Chondrocyte (in vitro differentiated cells): ENCODE data around the gene APBB3. TPM values are rescaled to one million over a fixed set of nuclear protein-coding genes. Genes with fewer than 3 reads are reported as not detected.
"Not testable (repeated sequence)": the region's sequence is repeated elsewhere in the genome, so short reads cannot be mapped to it uniquely, and the experiment has no call there.

Experiments used
- DNase-seq: peaks from one replicate; pipeline ENCODE4 v3.0.0; 2021; ENCODE audit warnings: mixed read lengths, low spot score
- H3K27ac Mint-ChIP-seq: one replicate; pipeline ENCODE4 v1.8.0; 2021; ENCODE audit warnings: mild to moderate bottlenecking, moderate library complexity, mixed read lengths; ENCODE audit not compliant: unreplicated experiment
- H3K27me3 Mint-ChIP-seq: 2 replicates; pipeline ENCODE4 v1.8.0; 2021; ENCODE audit warnings: low read depth, mixed read lengths
- H3K36me3 Mint-ChIP-seq: 2 replicates; pipeline ENCODE4 v1.8.0; 2021; ENCODE audit warnings: low read depth, mixed read lengths
- H3K4me1 Mint-ChIP-seq: 2 replicates; pipeline ENCODE4 v1.8.0; 2021; ENCODE audit warnings: low read depth, mild to moderate bottlenecking, mixed read lengths
- H3K4me3 Mint-ChIP-seq: one replicate; pipeline ENCODE4 v1.8.0; 2021; ENCODE audit warnings: mild to moderate bottlenecking, moderate library complexity, mixed read lengths; ENCODE audit not compliant: unreplicated experiment
- H3K9me3 Mint-ChIP-seq: 2 replicates; pipeline ENCODE4 v1.8.0; 2021; ENCODE audit warnings: low read depth, mixed read lengths
- total RNA-seq: library from RNA; stranded (reverse); gene quantifications from 3 replicates; pipeline ENCODE4 v1.2.1, GENCODE V29; 2021
- TF ChIP-seq, protein P1 (sequence below): fragments of 200-600 bp; sonication (generic); IDR thresholded peaks from 2 replicates; pipeline ENCODE4 v1.5.0; 2021; ENCODE audit warnings: antibody characterized with exemption, mild to moderate bottlenecking, moderate library complexity

The APBB3 gene
- total RNA-seq, 1 donor from 2014 or later, result 42.3 TPM

DNA sequence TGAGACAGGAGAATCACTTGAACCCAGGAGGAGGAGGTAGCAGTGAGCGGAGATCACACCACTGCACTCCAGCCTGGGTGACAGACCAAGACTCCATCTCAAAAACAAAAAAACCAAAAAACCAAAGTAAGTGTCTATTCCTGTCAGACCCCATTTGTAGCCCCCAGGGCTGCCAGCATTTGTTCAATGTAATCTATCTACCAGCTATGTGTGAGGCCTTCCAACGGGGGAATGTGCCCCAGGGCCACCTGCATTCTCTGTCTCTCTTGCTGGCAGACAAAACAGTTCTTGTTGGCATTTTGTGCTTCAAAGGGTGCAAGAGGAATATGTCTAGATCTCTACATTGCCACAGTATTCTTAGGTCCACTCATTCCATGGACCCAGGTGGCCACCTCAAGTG, 34.4 kb upstream of the APBB3 start:
- Mint-ChIP-seq H3K27ac (no peak overlapping the region), H3K9me3 (no peaks in the 10 kb centered on the region), H3K36me3 (no peaks in the 10 kb centered on the region), H3K4me3 (no peak overlapping the region), H3K27me3 (peaks cover 9% of the 10 kb centered on the region), H3K4me1 (no peaks in the 10 kb centered on the region)
- TF ChIP-seq, protein P1, sequence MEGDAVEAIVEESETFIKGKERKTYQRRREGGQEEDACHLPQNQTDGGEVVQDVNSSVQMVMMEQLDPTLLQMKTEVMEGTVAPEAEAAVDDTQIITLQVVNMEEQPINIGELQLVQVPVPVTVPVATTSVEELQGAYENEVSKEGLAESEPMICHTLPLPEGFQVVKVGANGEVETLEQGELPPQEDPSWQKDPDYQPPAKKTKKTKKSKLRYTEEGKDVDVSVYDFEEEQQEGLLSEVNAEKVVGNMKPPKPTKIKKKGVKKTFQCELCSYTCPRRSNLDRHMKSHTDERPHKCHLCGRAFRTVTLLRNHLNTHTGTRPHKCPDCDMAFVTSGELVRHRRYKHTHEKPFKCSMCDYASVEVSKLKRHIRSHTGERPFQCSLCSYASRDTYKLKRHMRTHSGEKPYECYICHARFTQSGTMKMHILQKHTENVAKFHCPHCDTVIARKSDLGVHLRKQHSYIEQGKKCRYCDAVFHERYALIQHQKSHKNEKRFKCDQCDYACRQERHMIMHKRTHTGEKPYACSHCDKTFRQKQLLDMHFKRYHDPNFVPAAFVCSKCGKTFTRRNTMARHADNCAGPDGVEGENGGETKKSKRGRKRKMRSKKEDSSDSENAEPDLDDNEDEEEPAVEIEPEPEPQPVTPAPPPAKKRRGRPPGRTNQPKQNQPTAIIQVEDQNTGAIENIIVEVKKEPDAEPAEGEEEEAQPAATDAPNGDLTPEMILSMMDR, result no peak
- no peak for DNase-seq

DNA sequence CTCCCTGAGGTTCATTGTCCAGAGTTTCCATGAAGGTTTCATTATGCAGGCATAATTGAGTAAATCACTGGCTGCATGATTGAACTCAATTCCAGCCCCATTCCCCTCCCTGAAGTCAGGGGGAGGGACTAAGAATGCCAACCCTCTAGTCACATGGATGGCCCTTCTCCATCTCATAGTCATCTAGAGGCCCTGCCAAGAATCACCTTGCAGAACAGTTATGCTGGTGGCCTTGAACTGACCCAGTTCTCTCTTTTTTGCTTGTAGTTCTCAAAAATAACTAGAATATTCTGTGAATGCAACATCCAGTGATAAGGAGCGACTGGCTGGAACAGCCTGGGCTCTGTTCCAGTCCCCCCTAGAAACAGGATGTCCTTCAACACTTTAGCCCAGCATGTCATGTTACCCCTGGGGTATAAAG, 31.9 kb upstream of the APBB3 start:
- no peak overlapping the region for H3K27ac Mint-ChIP-seq
- H3K9me3 Mint-ChIP-seq, result no peaks in the 10 kb centered on the region
- peaks cover 7% of the 10 kb centered on the region for H3K4me1 Mint-ChIP-seq
- TF ChIP-seq, protein P1, result no peak
- H3K36me3 Mint-ChIP-seq, result no peaks in the 10 kb centered on the region
- no peak overlapping the region for H3K4me3 Mint-ChIP-seq
- no peak for DNase-seq
- H3K27me3 Mint-ChIP-seq, result peaks cover 9% of the 10 kb centered on the region

DNA sequence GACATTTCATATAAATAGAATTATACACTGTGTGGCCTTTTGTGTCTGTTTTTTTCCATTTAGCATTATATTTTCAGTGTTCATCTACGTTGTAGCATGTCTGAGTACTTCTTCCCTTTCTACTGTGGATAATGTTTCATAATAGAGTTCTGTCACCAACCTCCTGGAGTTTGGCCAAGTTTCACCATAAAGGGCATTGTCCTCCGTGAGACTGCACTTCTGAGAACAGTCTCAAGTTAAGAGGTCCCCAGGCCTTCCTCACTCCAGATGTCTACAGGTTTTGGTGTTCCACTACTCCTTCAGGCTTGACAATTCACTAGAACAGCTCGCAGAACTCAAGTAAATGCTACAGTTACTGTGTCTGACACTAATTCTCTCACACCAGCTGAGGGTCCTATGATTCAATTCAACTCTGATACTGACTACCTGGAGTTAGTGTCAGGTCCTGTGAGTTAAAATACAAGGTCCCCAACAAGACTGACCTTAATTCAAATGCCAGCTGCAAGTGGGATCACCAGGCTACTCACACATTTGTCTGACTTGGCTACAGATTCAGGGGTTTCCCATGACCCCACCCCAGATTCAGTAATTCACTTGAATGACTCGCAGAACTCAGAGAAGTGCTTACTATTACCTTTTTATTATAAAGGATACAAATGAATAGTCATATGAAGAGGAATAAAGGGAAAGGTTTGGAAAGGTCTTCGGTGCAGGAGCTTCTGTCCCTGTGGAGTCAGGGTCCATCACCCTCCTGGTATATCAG, 31.3 kb upstream of the APBB3 start:
- Mint-ChIP-seq H3K36me3 (no peaks in the 10 kb centered on the region), H3K27ac (no peak overlapping the region), H3K9me3 (no peaks in the 10 kb centered on the region), H3K4me1 (peaks cover 7% of the 10 kb centered on the region), H3K27me3 (peaks cover 9% of the 10 kb centered on the region), H3K4me3 (no peak overlapping the region)
- no peak for DNase-seq
- TF ChIP-seq, protein P1, result no peak

DNA sequence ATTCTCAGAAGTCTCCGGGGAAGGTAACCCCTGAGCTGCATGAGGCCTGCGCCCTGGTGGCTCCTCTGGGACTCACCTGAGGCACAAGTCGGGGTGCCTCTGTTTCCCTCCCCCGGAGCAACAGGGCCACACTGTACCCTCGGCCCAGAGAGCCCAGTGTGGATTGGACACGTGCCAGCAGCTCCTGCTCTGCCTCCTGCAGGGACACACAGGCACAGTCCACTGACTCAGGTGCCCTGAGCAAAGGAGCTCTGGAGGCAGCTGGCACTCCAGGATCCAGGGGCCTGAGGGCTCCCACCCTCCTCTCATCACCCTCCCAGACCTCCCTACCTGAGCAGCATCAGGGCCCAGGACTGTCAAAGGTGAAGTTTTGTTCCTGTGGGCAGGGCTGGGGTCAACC, 29.8 kb upstream of the APBB3 start:
- no peak overlapping the region for H3K27ac Mint-ChIP-seq
- no peak overlapping the region for H3K4me3 Mint-ChIP-seq
- TF ChIP-seq, protein P1, result no peak
- H3K36me3 Mint-ChIP-seq, result no peaks in the 10 kb centered on the region
- H3K27me3 Mint-ChIP-seq, result peaks cover 7% of the 10 kb centered on the region
- peaks cover 15% of the 10 kb centered on the region for H3K4me1 Mint-ChIP-seq
- DNase-seq, result no peak
- H3K9me3 Mint-ChIP-seq, result no peaks in the 10 kb centered on the region

GRCh38 chr5:140593070-140593469, 28.7 kb upstream of the APBB3 start:
- H3K4me1 Mint-ChIP-seq, result peaks cover 25% of the 10 kb centered on the region
- H3K27ac Mint-ChIP-seq, H3K9me3 Mint-ChIP-seq, H3K4me3 Mint-ChIP-seq, H3K36me3 Mint-ChIP-seq, DNase-seq, H3K27me3 Mint-ChIP-seq: not testable (repeated sequence)
